ENCODE results near the gene LNP1. TPM values are rescaled to one million over a fixed set of nuclear protein-coding genes. Genes with fewer than 3 reads are reported as not detected.

Gene LNP1
- total and polyA plus RNA-seq, 9 of the 15 experiments (the other 6 are each of a cell fraction or from before 2014, with no cell fraction given), result 1.9 to 5.2 (median 4.5) TPM

GRCh38 chr3:100492059-100493006 is 91.0 kb downstream of the LNP1 start, which contains the start of gene TMEM45A (continued):
- TF ChIP-seq MEIS2 (IDR thresholded peaks at IDR 0.05; ENCODE audit: partially characterized antibody), result peak; percentile 68
- TF ChIP-seq SMARCE1 (IDR thresholded peaks at IDR 0.05), result no peak
- 0 out of 4 replicates have a peak, but pooled peaks of 1 of the 2 experiments have one; percentile 27 for TF ChIP-seq MNT (conservative IDR thresholded peaks at IDR 0.05)
- peak; percentile 89 for TF ChIP-seq CREB3L1 (IDR thresholded peaks at IDR 0.05; ENCODE audit: borderline replicate concordance, low read depth)
- no peak for TF ChIP-seq FOXA1 (IDR thresholded peaks at IDR 0.05; ENCODE audit: borderline replicate concordance)
- no peak for TF ChIP-seq TAL1 (IDR thresholded peaks at IDR 0.05)
- TF ChIP-seq SP2 (IDR thresholded peaks at IDR 0.05; ENCODE audit: extremely low read depth, low read depth, low read length, poor library complexity, severe bottlenecking), result peak; percentile 81
- no peak for TF ChIP-seq E2F8 (IDR thresholded peaks at IDR 0.05; ENCODE audit: low read depth, partially characterized antibody)
- TF ChIP-seq L3MBTL2 (IDR thresholded peaks at IDR 0.05), result peak; percentile 53; the same call in 1 of the 2 replicates
- TF ChIP-seq PKNOX1 (IDR thresholded peaks at IDR 0.05), result peak; percentile 99
- TF ChIP-seq HLTF (IDR thresholded peaks at IDR 0.05), result no peak
- peak; percentile 100 for TF ChIP-seq NFYB (IDR thresholded peaks at IDR 0.05; ENCODE audit: extremely low read depth, insufficient read length)
- no peak for TF ChIP-seq FOXP4 (CRISPR knock-in tag; IDR thresholded peaks at IDR 0.05; ENCODE audit: borderline replicate concordance)
- TF ChIP-seq E2F6 (IDR thresholded peaks at IDR 0.05; ENCODE audit: borderline replicate concordance in 1 of 2, extremely low read depth in 1 of 2, insufficient read depth in 1 of 2, insufficient read length in 1 of 2, low read depth in 1 of 2, low read length in 1 of 2, poor library complexity in 1 of 2, severe bottlenecking in 1 of 2), result peak; percentile 36 to 53

All from K562 (cell line).